K562 (cell line): Measurements from ENCODE around the gene OXSR1. TPM values are rescaled to one million over a fixed set of nuclear protein-coding genes. Genes with fewer than 3 reads are reported as not detected.
A peak's percentile ranks its signal among the peaks of the same experiment; 100 is the strongest.

Experiments
- MAFF ChIP-seq: IDR thresholded peaks from 2 replicates; pipeline ENCODE4 v1.6.1; 2012; ENCODE audit warnings: low read length, improper control_type of control experiment
- NR2C2 ChIP-seq, 2 experiments: fragments of 200-800 bp in 1 of 2; sonication (Bioruptor generic) in 1 of 2; sonication (generic) in 1 of 2; formaldehyde crosslinking in 1 of 2; IDR thresholded peaks; 2 replicates each; pipeline versions ENCODE4 v1.6.1 to v1.8.0; 2016 to 2022; ENCODE audit warnings: mild to moderate bottlenecking in 1 of 2, missing compliant biosample characterization in 1 of 2, missing genetic modification characterization in 1 of 2, missing genetic modification reagents in 1 of 2
- RFX7 ChIP-seq: fragments of 250-450 bp; sonication (Bioruptor Pico); IDR thresholded peaks from 2 replicates; pipeline ENCODE4 v1.5.1; 2021; ENCODE audit warnings: mild to moderate bottlenecking
- RHOXF2B ChIP-seq: fragments of 250-450 bp; sonication (Bioruptor Pico); conservative IDR thresholded peaks from 2 replicates; pipeline ENCODE4 v1.5.1; 2021
- polyA plus RNA-seq, 8 experiments: library from polyadenylated mRNA; depleted of rRNA in 4 of 8; stranded (reverse) in 5 of 8; unstranded in 3 of 8; fragments of >200 nt; fragmentation: Nextera tagmentation in 2 of 8; fragmentation: Illumina TruSeq in 1 of 8; extraction: Ambion mirVana in 2 of 8; extraction: Trizol in 1 of 8; gene quantifications; 2 replicates each; pipeline versions ENCODE4 v1.2.1 to v1.2.3, GENCODE V29; 2011 to 2014; ENCODE audit warnings: inconsistent platforms in 1 of 8, missing spikeins in 1 of 8
- total RNA-seq, 7 experiments: library from RNA; depleted of rRNA in 6 of 7; stranded (reverse); fragments of >200 nt in 6 of 7; fragmentation: Illumina TruSeq in 2 of 7; extraction: Trizol in 2 of 7; gene quantifications; 2 replicates each; pipeline versions ENCODE4 v1.2.1 to v1.2.3, GENCODE V29; 2011 to 2021; ENCODE audit warnings: low replicate concordance in 1 of 7
- TF ChIP-seq, protein P1 (sequence below): sonication (generic); formaldehyde crosslinking; IDR thresholded peaks from 2 replicates; pipeline ENCODE4 v1.8.1; 2023; ENCODE audit warnings: mild to moderate bottlenecking, missing genetic modification reagents
- TF ChIP-seq, protein P2 (sequence below): sonication (generic); formaldehyde crosslinking; IDR thresholded peaks from 2 replicates; pipeline ENCODE4 v1.4.0; 2020; ENCODE audit warnings: mild to moderate bottlenecking, missing genetic modification reagents
- TF ChIP-seq, protein P3 (sequence below): fragments of 450-650 bp; IDR thresholded peaks from 2 replicates; pipeline ENCODE4 v1.6.1; 2017; ENCODE audit warnings: antibody characterized with exemption, mild to moderate bottlenecking
- TF ChIP-seq, protein P4 (sequence below), 2 experiments: fragments of 450-650 bp; formaldehyde crosslinking in 1 of 2; IDR thresholded peaks; 2 replicates each; pipeline versions ENCODE4 v1.4.0 to v1.6.1; 2014 to 2020; ENCODE audit warnings: mild to moderate bottlenecking in 2 of 2, borderline replicate concordance in 1 of 2, low read depth in 1 of 2

The OXSR1 gene
- total and polyA plus RNA-seq, 9 of the 15 experiments (the other 6 are each of a cell fraction or from before 2014, with no cell fraction given) = 15.7 to 87.6 (median 48.7) TPM

DNA sequence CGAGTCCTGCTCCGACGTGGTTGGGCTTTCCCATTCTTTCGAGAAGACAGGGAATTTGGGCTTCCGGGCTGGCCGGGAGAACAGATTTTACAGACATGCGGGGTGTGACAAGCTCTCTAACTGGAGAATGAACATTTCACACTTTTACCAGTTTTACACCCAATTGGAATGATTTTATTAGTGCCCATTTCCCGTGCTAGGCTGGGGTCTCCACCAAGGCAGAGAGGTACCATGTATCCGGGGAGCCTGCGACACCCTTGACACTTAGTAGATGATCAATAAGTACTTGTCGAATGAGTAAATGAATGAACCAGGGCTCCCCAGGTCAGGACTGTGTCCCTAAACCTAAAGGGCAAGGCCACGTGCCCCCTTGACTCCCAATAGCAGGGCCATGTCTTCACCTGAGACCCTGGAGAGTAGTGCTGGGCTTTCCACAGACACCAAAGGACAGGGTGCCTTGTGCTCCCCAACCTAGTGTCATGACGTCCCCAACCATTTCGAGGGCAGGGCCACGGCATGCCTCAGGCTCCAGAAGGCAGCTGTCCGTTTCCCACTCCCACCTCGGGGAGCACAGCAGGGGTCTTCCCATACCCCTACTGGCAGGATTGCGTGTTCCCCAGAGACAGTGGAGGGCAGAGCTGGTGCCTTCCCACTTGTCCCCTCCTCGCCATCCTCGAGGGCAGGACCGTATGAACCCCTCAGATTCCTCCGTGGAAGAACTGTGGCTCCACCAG lies 27.6 kb upstream of the OXSR1 start (continued):
- TF ChIP-seq MAFF (no peak), RFX7 (CRISPR knock-in tag) (0 out of 2 replicates have a peak, but pooled peaks have one; percentile 23), RHOXF2B (no peak), NR2C2 (CRISPR knock-in tag; IDR thresholded peaks at IDR 0.05) (peak; percentile 78), NR2C2 (tag; IDR thresholded peaks at IDR 0.05) (peak; percentile 52; the same call in 1 of the 2 replicates)
- TF ChIP-seq, protein P1, sequence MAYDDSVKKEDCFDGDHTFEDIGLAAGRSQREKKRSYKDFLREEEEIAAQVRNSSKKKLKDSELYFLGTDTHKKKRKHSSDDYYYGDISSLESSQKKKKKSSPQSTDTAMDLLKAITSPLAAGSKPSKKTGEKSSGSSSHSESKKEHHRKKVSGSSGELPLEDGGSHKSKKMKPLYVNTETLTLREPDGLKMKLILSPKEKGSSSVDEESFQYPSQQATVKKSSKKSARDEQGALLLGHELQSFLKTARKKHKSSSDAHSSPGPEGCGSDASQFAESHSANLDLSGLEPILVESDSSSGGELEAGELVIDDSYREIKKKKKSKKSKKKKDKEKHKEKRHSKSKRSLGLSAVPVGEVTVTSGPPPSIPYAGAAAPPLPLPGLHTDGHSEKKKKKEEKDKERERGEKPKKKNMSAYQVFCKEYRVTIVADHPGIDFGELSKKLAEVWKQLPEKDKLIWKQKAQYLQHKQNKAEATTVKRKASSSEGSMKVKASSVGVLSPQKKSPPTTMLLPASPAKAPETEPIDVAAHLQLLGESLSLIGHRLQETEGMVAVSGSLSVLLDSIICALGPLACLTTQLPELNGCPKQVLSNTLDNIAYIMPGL = peak; percentile 22; the same call in 1 of the 2 replicates
- TF ChIP-seq, protein P2, sequence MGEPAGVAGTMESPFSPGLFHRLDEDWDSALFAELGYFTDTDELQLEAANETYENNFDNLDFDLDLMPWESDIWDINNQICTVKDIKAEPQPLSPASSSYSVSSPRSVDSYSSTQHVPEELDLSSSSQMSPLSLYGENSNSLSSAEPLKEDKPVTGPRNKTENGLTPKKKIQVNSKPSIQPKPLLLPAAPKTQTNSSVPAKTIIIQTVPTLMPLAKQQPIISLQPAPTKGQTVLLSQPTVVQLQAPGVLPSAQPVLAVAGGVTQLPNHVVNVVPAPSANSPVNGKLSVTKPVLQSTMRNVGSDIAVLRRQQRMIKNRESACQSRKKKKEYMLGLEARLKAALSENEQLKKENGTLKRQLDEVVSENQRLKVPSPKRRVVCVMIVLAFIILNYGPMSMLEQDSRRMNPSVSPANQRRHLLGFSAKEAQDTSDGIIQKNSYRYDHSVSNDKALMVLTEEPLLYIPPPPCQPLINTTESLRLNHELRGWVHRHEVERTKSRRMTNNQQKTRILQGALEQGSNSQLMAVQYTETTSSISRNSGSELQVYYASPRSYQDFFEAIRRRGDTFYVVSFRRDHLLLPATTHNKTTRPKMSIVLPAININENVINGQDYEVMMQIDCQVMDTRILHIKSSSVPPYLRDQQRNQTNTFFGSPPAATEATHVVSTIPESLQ (CRISPR knock-in tag) = no peak
- TF ChIP-seq, protein P3, sequence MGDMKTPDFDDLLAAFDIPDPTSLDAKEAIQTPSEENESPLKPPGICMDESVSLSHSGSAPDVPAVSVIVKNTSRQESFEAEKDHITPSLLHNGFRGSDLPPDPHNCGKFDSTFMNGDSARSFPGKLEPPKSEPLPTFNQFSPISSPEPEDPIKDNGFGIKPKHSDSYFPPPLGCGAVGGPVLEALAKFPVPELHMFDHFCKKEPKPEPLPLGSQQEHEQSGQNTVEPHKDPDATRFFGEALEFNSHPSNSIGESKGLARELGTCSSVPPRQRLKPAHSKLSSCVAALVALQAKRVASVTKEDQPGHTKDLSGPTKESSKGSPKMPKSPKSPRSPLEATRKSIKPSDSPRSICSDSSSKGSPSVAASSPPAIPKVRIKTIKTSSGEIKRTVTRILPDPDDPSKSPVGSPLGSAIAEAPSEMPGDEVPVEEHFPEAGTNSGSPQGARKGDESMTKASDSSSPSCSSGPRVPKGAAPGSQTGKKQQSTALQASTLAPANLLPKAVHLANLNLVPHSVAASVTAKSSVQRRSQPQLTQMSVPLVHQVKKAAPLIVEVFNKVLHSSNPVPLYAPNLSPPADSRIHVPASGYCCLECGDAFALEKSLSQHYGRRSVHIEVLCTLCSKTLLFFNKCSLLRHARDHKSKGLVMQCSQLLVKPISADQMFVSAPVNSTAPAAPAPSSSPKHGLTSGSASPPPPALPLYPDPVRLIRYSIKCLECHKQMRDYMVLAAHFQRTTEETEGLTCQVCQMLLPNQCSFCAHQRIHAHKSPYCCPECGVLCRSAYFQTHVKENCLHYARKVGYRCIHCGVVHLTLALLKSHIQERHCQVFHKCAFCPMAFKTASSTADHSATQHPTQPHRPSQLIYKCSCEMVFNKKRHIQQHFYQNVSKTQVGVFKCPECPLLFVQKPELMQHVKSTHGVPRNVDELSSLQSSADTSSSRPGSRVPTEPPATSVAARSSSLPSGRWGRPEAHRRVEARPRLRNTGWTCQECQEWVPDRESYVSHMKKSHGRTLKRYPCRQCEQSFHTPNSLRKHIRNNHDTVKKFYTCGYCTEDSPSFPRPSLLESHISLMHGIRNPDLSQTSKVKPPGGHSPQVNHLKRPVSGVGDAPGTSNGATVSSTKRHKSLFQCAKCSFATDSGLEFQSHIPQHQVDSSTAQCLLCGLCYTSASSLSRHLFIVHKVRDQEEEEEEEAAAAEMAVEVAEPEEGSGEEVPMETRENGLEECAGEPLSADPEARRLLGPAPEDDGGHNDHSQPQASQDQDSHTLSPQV = peak; percentile 67; the same call in 1 of the 2 replicates
- TF ChIP-seq, protein P4, sequence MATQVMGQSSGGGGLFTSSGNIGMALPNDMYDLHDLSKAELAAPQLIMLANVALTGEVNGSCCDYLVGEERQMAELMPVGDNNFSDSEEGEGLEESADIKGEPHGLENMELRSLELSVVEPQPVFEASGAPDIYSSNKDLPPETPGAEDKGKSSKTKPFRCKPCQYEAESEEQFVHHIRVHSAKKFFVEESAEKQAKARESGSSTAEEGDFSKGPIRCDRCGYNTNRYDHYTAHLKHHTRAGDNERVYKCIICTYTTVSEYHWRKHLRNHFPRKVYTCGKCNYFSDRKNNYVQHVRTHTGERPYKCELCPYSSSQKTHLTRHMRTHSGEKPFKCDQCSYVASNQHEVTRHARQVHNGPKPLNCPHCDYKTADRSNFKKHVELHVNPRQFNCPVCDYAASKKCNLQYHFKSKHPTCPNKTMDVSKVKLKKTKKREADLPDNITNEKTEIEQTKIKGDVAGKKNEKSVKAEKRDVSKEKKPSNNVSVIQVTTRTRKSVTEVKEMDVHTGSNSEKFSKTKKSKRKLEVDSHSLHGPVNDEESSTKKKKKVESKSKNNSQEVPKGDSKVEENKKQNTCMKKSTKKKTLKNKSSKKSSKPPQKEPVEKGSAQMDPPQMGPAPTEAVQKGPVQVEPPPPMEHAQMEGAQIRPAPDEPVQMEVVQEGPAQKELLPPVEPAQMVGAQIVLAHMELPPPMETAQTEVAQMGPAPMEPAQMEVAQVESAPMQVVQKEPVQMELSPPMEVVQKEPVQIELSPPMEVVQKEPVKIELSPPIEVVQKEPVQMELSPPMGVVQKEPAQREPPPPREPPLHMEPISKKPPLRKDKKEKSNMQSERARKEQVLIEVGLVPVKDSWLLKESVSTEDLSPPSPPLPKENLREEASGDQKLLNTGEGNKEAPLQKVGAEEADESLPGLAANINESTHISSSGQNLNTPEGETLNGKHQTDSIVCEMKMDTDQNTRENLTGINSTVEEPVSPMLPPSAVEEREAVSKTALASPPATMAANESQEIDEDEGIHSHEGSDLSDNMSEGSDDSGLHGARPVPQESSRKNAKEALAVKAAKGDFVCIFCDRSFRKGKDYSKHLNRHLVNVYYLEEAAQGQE (IDR thresholded peaks at IDR 0.05; ENCODE audit: borderline replicate concordance) = no peak
- TF ChIP-seq, protein P4 (CRISPR knock-in tag; IDR thresholded peaks at IDR 0.05; ENCODE audit: low read depth) = 0 out of 2 replicates have a peak, but pooled peaks have one; percentile 39
